Measurements from ENCODE around the gene PSMG3. TPM values are rescaled to one million over a fixed set of nuclear protein-coding genes. Genes with fewer than 3 reads are reported as not detected.

The PSMG3 gene
- total RNA-seq, 1 donor from 2014 or later, result 10.7 TPM

GRCh38 chr7:1546909-1547776 lies 22.7 kb downstream of the PSMG3 start:
- no peak for DNase-seq (ENCODE audit: low spot score)
- ATAC-seq, result no peak

GRCh38 chr7:1546274-1546908 lies 23.4 kb downstream of the PSMG3 start:
- ATAC-seq, result no peak
- peak; percentile 45 for DNase-seq (ENCODE audit: low spot score)

GRCh38 chr7:1545417-1546246 lies 24.2 kb downstream of the PSMG3 start:
- peak; percentile 46 for DNase-seq (ENCODE audit: low spot score)
- ATAC-seq, result no peak

- ATAC-seq, result no peak
- peak; percentile 44 for DNase-seq (ENCODE audit: low spot score)
These were observed 24.9 kb downstream of the PSMG3 start for GRCh38 chr7:1544896-1545416.

- ATAC-seq (no peak), DNase-seq (ENCODE audit: low spot score) (peak; percentile 43)
These were observed 25.5 kb downstream of the PSMG3 start for GRCh38 chr7:1544178-1544895.

GRCh38 chr7:1543826-1544177 lies 26.0 kb downstream of the PSMG3 start:
- DNase-seq (ENCODE audit: low spot score) (peak; percentile 45), ATAC-seq (peak; percentile 4)

GRCh38 chr7:1542841-1543747 lies 26.7 kb downstream of the PSMG3 start:
- DNase-seq (ENCODE audit: low spot score) (peak; percentile 46), ATAC-seq (peak; percentile 33)

- peak; percentile 45 for DNase-seq (ENCODE audit: low spot score)
These were observed 27.5 kb downstream of the PSMG3 start for GRCh38 chr7:1542329-1542728.

GRCh38 chr7:1541431-1542162 lies 28.2 kb downstream of the PSMG3 start:
- DNase-seq (ENCODE audit: low spot score), result peak; percentile 48
- no peak for ATAC-seq

More at GRCh38 chr7:1542329-1542728, 27.5 kb downstream of the PSMG3 start:
- no peak for ATAC-seq

GRCh38 chr7:1540776-1541271 lies 29.0 kb downstream of the PSMG3 start:
- DNase-seq (ENCODE audit: low spot score) (peak; percentile 47), ATAC-seq (no peak)

- DNase-seq (ENCODE audit: low spot score), result peak; percentile 47
- no peak for ATAC-seq
These were observed 29.7 kb downstream of the PSMG3 start for GRCh38 chr7:1539882-1540775.

- DNase-seq (ENCODE audit: low spot score) (peak; percentile 45), ATAC-seq (no peak)
These were observed 30.5 kb downstream of the PSMG3 start for GRCh38 chr7:1539181-1539881.

- ATAC-seq, result no peak
- peak; percentile 46 for DNase-seq (ENCODE audit: low spot score)
These were observed 31.2 kb downstream of the PSMG3 start for GRCh38 chr7:1538544-1539180.

GRCh38 chr7:1537535-1538412 lies 32.1 kb downstream of the PSMG3 start:
- peak; percentile 6 for ATAC-seq
- DNase-seq (ENCODE audit: low spot score), result peak; percentile 88
